Measurements from ENCODE around the gene SUGCT.

Gene SUGCT

DNA sequence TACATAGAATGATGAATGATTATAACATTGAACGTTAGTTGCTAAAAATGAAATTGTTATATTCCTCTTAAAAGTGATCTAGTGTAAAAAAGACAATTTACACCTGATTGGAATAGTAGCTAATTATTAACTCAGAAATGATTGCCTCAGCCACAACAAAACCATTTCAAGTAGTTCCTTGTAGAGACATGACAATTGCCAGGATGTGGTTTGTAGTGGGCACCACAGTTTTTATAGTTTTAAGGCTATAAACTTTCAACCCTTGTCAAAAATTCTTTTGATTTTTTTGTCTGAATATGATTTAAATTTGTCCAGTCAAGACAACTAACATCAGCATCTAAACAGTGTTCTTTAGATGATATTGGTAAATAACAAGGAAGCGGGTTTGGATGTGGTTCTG is 145.2 kb downstream of the SUGCT start:
- Histone ChIP-seq H3K27me3 (replicated peaks) (no peaks in the 10 kb centered on the region), H3K36me3 (replicated peaks) (no peaks in the 10 kb centered on the region), H3K27ac (no peak overlapping the region), H3K4me3 (ENCODE audit: low read depth, low read length) (no peak overlapping the region)
- DNase-seq = no peak
- in situ Hi-C loops (cut with HindIII; ENCODE audit: low pct_ligation_motif_present, low sequenced_read_pairs) = no loop called here
- TF ChIP-seq, protein P1, sequence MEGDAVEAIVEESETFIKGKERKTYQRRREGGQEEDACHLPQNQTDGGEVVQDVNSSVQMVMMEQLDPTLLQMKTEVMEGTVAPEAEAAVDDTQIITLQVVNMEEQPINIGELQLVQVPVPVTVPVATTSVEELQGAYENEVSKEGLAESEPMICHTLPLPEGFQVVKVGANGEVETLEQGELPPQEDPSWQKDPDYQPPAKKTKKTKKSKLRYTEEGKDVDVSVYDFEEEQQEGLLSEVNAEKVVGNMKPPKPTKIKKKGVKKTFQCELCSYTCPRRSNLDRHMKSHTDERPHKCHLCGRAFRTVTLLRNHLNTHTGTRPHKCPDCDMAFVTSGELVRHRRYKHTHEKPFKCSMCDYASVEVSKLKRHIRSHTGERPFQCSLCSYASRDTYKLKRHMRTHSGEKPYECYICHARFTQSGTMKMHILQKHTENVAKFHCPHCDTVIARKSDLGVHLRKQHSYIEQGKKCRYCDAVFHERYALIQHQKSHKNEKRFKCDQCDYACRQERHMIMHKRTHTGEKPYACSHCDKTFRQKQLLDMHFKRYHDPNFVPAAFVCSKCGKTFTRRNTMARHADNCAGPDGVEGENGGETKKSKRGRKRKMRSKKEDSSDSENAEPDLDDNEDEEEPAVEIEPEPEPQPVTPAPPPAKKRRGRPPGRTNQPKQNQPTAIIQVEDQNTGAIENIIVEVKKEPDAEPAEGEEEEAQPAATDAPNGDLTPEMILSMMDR (IDR thresholded peaks at IDR 0.05; ENCODE audit: low read depth, low read length, missing control alignments) = no peak

DNA sequence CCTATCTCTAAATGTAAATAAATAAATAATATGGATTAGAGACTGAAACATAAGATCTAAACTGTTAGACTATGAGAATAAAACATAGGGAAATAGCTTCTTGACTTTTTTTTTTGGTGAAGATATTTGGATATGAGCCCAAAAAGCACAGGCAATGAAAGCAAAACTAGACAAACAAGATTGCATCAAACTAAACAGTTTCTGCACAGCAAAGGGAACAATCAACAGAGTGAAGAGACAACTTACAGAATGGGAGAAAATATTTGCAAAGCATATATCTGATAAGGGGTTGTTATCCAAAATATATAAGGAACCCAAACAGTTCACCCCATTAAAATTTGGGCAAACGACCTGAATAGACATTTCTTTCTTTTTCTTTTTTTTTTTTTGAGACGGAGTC is 148.1 kb downstream of the SUGCT start:
- TF ChIP-seq, protein P1 (IDR thresholded peaks at IDR 0.05; ENCODE audit: low read depth, low read length, missing control alignments) = no peak
- Histone ChIP-seq H3K36me3 (replicated peaks) (no peaks in the 10 kb centered on the region), H3K4me3 (ENCODE audit: low read depth, low read length) (no peak overlapping the region), H3K27ac (no peak overlapping the region), H3K27me3 (replicated peaks) (no peaks in the 10 kb centered on the region)
- in situ Hi-C loops (cut with HindIII; ENCODE audit: low pct_ligation_motif_present, low sequenced_read_pairs) = no loop called here
- DNase-seq = no peak

DNA sequence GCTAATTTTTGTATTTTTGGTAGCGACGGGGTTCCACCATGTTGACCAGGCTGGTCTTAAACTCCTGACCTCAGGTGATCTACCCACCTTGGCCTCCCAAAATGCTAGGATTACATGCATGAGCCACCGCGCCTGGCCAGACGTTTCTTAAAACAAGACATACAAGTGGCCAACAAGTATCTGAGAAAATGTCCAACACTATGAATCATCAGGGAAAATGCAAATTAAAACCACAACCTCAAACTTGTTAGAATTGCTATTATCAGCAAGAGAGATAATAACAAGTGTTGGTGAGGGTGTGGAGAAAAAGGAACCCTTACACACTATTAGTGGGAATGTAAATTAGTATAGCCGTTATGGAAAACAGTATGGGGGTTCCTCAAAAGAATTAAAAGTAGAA is 148.6 kb downstream of the SUGCT start:
- H3K36me3 ChIP-seq (replicated peaks) = no peaks in the 10 kb centered on the region
- H3K4me3 ChIP-seq (ENCODE audit: low read depth, low read length) = no peak overlapping the region
- no peaks in the 10 kb centered on the region for H3K27me3 ChIP-seq (replicated peaks)
- no peak overlapping the region for H3K27ac ChIP-seq
- no peak for DNase-seq
- in situ Hi-C loops (cut with HindIII; ENCODE audit: low pct_ligation_motif_present, low sequenced_read_pairs) = no loop called here
- TF ChIP-seq, protein P1 (IDR thresholded peaks at IDR 0.05; ENCODE audit: low read depth, low read length, missing control alignments) = no peak

DNA sequence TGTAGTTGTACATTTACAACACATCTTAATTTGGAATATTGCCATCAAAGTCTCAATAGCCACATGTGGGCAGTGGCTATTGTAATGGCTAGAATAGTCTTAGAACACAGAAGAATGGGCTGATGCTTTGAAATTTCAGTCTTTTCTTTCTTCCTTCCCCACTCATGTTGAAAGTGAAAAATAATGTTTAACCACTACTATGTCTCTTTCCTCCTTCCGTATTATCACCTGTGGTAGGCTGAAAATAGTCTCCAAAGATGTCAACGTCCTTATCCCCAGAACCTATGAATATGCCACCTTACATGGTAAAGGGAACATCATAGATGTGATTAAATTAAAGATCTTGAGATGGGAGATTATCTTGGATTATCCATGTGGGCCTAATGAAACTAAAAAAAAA is 154.0 kb downstream of the SUGCT start:
- Histone ChIP-seq H3K4me3 (ENCODE audit: low read depth, low read length) (no peak overlapping the region), H3K36me3 (replicated peaks) (no peaks in the 10 kb centered on the region), H3K27me3 (replicated peaks) (no peaks in the 10 kb centered on the region), H3K27ac (no peak overlapping the region)
- in situ Hi-C loops (cut with HindIII; ENCODE audit: low pct_ligation_motif_present, low sequenced_read_pairs) = no loop called here
- TF ChIP-seq, protein P1 (IDR thresholded peaks at IDR 0.05; ENCODE audit: low read depth, low read length, missing control alignments) = no peak
- DNase-seq = no peak

DNA sequence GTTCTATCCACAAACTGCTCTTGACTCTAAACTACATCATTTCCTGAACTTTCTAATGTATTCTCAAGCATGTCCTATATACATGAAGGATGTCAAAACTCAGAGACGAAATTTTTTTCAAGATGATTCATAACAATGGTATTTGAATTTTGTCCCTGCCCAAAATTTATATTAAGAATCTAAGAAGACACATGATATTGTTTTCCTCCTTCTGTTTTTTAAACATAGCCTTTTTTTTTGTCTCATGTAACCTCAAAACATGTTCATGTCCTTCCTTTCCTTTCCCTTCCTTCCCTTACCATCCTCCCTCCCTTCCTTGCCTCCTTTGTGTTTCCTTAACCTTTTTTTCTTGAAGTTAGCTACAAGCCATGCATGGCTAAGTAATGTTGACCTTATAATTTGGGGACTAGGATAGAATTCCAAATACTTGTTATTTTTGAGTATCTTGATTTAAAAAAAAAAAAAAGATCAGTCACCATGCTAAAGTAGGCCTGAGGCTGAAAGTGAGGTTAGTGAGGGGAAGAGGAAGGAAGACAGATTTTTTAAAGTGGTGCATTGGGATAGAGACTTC is 163.0 kb downstream of the SUGCT start:
- Histone ChIP-seq H3K27ac (peak overlapping the region; percentile 98), H3K4me3 (ENCODE audit: low read depth, low read length) (no peak overlapping the region), H3K36me3 (replicated peaks) (no peaks in the 10 kb centered on the region), H3K27me3 (replicated peaks) (no peaks in the 10 kb centered on the region)
- DNase-seq = no peak
- TF ChIP-seq, protein P1 (IDR thresholded peaks at IDR 0.05; ENCODE audit: low read depth, low read length, missing control alignments) = no peak
- in situ Hi-C loops (cut with HindIII; ENCODE audit: low pct_ligation_motif_present, low sequenced_read_pairs) = no loop called here

DNA sequence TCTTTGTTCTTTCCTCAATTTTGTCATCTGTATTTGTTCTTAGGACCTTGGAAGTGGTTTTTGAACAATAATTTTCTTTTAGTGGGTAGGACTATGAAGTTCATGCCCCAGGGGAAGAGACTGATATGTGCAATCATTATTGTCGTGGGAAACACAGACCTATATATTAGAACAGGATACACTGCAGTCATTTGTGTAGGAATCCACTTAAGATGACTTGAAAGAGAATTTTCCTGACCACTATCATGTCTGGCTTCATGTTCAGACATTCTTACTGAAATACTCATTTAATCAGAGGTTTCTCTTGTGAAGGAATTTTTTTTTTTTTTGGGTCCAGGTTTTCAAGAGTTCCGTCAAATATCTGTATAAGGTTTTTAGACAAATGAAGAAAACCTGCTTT is 163.6 kb downstream of the SUGCT start:
- DNase-seq = peak; percentile 81
- TF ChIP-seq, protein P1 (IDR thresholded peaks at IDR 0.05; ENCODE audit: low read depth, low read length, missing control alignments) = no peak
- H3K27ac ChIP-seq = peak overlapping the region; percentile 98
- no peaks in the 10 kb centered on the region for H3K27me3 ChIP-seq (replicated peaks)
- in situ Hi-C loops (cut with HindIII; ENCODE audit: low pct_ligation_motif_present, low sequenced_read_pairs) = no loop called here
- H3K36me3 ChIP-seq (replicated peaks) = no peaks in the 10 kb centered on the region
- H3K4me3 ChIP-seq (ENCODE audit: low read depth, low read length) = no peak overlapping the region
